Activated CD8-positive, alpha-beta memory T cell treated with anti-CD3 and anti-CD28 coated beads for 1 hour (primary cell): ENCODE results near the gene TXNRD3.

ENCODE experiments used
- DNase-seq, 2 donors: peaks; one replicate each; pipeline ENCODE4 v3.0.0-alpha.2; 2020; ENCODE audit warnings: low read depth in 1 of 2; ENCODE audit errors: extremely low read depth in 1 of 2

TXNRD3 gene

GRCh38 chr3:126672741-126673140 lies 17.8 kb upstream of the TXNRD3 start:
- no peak for DNase-seq

- no peak for DNase-seq
These were observed 17.4 kb upstream of the TXNRD3 start for GRCh38 chr3:126672340-126672739.

GRCh38 chr3:126671521-126671920 lies 16.6 kb upstream of the TXNRD3 start:
- DNase-seq = no peak

GRCh38 chr3:126668450-126669401 lies 13.8 kb upstream of the TXNRD3 start:
- DNase-seq = no peak

- no peak for DNase-seq
These were observed 12.9 kb upstream of the TXNRD3 start for GRCh38 chr3:126667631-126668449.

GRCh38 chr3:126666658-126667528 lies 12.0 kb upstream of the TXNRD3 start:
- DNase-seq = no peak

GRCh38 chr3:126665959-126666657 lies 11.2 kb upstream of the TXNRD3 start:
- no peak for DNase-seq

- no peak for DNase-seq
These were observed 10.5 kb upstream of the TXNRD3 start for GRCh38 chr3:126665221-126665936.

- DNase-seq = no peak
These were observed 9.8 kb upstream of the TXNRD3 start for GRCh38 chr3:126664591-126665214.

GRCh38 chr3:126663750-126664149 lies 8.8 kb upstream of the TXNRD3 start:
- no peak for DNase-seq

- no peak for DNase-seq
These were observed 8.3 kb upstream of the TXNRD3 start for GRCh38 chr3:126663257-126663656.

GRCh38 chr3:126661532-126662364 lies 6.8 kb upstream of the TXNRD3 start:
- DNase-seq = no peak

GRCh38 chr3:126659915-126660886 lies 5.3 kb upstream of the TXNRD3 start:
- no peak for DNase-seq

GRCh38 chr3:126658584-126658983 lies 3.7 kb upstream of the TXNRD3 start:
- DNase-seq = no peak

GRCh38 chr3:126657901-126658300 lies 3.0 kb upstream of the TXNRD3 start:
- DNase-seq = no peak

- DNase-seq = no peak
These were observed 1.6 kb upstream of the TXNRD3 start for GRCh38 chr3:126656371-126657134.
